Brain microvascular endothelial cell (primary cell): ENCODE results near the gene EPN2.

Experiments
- DNase-seq: peaks from one replicate; pipeline ENCODE4 v3.0.0-alpha.2; 2020
- H3K27ac ChIP-seq: fragments of 250-450 bp; sonication (Bioruptor Pico); 2 replicates; pipeline ENCODE4 v1.5.1; 2020; ENCODE audit warnings: mild to moderate bottlenecking, moderate library complexity
- H3K27me3 ChIP-seq: fragments of 250-450 bp; sonication (Bioruptor Pico); replicated peaks from 2 replicates; pipeline ENCODE4 v1.5.1; 2020; ENCODE audit warnings: mild to moderate bottlenecking
- H3K36me3 ChIP-seq: fragments of 250-450 bp; sonication (Bioruptor Pico); replicated peaks from 2 replicates; pipeline ENCODE4 v1.5.1; 2020; ENCODE audit warnings: mild to moderate bottlenecking
- H3K4me3 ChIP-seq: 2 replicates; pipeline ENCODE4 v1.5.1; 2011; ENCODE audit warnings: low read depth, mild to moderate bottlenecking, control low read depth, low read length, moderate library complexity
- in situ Hi-C: cut with HindIII; loops from 2 replicates; pipeline ENCODE4 v1.10.0; 2017; ENCODE audit warnings: low sequenced_read_pairs, low pct_ligation_motif_present
- TF ChIP-seq, protein P1 (sequence below): IDR thresholded peaks from 2 replicates; pipeline ENCODE4 v1.5.1; 2011; ENCODE audit warnings: low read depth, mild to moderate bottlenecking, moderate library complexity, low read length, control low read depth, inconsistent platforms; ENCODE audit errors: missing control alignments

EPN2 gene

DNA sequence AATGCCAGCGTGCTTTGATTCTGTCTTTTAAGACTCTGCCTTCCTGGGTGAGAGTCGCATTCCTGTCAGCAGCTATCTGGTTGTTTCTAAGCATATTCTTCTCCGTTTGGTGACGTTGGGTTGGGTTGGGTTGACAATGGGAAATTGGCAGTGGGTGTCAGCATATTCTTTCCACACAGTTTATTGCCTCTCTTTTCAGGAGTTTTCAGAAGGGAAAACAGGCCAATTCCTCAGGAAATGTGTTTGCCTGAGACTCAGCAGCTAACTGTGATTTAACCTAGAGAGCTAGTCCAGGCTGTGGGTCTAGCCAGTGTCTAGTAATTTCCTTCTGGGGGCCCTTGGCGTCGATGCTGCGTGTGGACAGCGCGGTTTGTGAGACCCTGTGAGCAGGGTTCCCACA is 21.2 kb downstream of the EPN2 start:
- no peaks in the 10 kb centered on the region for H3K27me3 ChIP-seq
- DNase-seq, result no peak
- H3K4me3 ChIP-seq, result no peak overlapping the region
- in situ Hi-C loops, result no loop called here
- TF ChIP-seq, protein P1, sequence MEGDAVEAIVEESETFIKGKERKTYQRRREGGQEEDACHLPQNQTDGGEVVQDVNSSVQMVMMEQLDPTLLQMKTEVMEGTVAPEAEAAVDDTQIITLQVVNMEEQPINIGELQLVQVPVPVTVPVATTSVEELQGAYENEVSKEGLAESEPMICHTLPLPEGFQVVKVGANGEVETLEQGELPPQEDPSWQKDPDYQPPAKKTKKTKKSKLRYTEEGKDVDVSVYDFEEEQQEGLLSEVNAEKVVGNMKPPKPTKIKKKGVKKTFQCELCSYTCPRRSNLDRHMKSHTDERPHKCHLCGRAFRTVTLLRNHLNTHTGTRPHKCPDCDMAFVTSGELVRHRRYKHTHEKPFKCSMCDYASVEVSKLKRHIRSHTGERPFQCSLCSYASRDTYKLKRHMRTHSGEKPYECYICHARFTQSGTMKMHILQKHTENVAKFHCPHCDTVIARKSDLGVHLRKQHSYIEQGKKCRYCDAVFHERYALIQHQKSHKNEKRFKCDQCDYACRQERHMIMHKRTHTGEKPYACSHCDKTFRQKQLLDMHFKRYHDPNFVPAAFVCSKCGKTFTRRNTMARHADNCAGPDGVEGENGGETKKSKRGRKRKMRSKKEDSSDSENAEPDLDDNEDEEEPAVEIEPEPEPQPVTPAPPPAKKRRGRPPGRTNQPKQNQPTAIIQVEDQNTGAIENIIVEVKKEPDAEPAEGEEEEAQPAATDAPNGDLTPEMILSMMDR, result no peak
- H3K27ac ChIP-seq, result no peak overlapping the region
- H3K36me3 ChIP-seq, result no peaks in the 10 kb centered on the region

DNA sequence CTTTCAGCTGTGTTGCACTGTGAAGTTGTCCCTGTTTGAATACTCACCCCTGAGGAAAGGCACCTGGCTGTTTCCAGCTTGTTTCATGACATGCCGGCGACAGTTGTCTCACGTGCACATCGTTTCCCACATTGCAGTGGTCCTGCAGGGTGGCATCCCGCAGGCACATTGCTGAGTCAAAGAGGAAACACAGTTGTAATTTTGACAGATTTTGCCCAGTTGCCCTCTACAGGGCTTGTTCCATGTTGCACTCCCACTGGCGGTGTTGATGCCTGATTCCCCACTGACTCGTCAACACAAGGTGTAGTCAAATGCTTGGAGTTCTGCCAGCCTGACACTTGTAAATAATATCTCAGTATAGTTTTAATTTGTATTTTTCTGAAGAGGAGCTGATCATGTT is 23.8 kb downstream of the EPN2 start:
- TF ChIP-seq, protein P1, result peak; percentile 27
- Histone ChIP-seq H3K27me3 (no peaks in the 10 kb centered on the region), H3K4me3 (no peak overlapping the region), H3K27ac (no peak overlapping the region), H3K36me3 (no peaks in the 10 kb centered on the region)
- no peak for DNase-seq
- in situ Hi-C loops, result no loop called here

DNA sequence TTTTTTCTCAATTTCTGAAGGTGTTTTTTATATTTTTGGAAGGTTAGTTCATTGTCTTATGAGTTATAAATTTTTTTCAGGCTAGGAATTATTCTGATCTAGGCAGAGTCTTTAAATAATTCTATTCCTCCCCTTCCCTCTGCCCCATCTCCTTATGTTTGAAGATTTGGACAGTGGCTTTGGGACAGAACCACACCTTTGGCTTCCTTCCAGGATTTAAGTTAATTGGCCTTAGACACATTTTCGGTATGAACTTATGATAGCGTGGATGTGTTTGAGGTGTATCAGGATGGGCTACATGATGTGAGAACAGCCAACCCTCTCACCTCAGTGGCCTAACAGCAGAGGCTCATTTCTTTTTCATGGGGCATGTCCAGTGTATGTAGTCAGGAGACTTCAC is 24.3 kb downstream of the EPN2 start:
- DNase-seq, result no peak
- H3K27me3 ChIP-seq, result no peaks in the 10 kb centered on the region
- H3K4me3 ChIP-seq, result no peak overlapping the region
- H3K36me3 ChIP-seq, result no peaks in the 10 kb centered on the region
- H3K27ac ChIP-seq, result no peak overlapping the region
- TF ChIP-seq, protein P1, result no peak
- in situ Hi-C loops, result no loop called here

DNA sequence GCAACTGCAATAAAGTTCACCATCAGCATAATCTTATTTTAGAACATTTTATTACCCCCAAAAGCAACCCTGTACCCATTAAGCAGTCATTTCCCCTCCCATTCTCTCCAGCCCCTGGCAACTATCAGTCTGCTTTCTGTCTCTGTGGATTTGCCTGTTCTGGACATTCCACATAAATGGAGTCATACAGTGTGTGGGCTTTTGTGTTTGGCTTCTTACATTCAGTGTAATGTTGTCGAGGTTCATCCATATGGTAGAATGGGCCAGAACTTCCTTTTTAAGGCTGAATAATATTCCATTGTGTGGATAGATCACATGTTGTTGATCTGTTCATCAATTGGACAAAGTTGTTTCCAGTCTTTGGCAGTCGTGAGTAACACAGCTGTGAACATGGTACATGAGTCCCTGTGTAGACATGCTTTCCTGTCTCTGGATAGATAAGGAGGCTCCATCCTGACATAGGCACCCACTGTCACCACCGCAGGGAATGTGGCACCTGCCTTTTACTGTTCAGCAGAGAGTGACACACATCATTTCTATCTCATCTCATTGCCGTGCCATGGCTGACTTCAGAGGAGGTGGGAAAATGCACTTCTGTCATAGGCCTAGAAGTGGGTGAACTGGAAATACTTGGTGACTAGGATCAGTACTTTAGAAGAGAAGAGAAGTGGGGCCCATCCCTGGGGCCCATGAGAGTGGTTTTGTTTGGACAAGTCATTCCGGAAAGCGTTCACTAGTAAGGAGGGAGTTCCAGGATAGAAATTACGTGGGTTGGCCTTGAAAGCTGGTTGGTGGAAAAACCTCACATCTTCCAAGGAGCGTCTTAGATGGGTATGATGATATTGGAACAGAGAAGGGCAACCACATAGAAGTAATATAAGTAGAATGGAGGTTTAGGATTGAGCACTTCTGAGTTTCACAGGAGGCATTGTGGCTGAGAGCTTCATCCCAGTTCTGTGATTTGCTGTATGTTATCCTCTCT is 25.8 kb downstream of the EPN2 start:
- Histone ChIP-seq H3K27me3 (no peaks in the 10 kb centered on the region), H3K36me3 (no peaks in the 10 kb centered on the region), H3K4me3 (no peak overlapping the region), H3K27ac (peak overlapping the region; percentile 78)
- in situ Hi-C loops, result no loop called here
- TF ChIP-seq, protein P1, result no peak
- DNase-seq, result peak; percentile 76

DNA sequence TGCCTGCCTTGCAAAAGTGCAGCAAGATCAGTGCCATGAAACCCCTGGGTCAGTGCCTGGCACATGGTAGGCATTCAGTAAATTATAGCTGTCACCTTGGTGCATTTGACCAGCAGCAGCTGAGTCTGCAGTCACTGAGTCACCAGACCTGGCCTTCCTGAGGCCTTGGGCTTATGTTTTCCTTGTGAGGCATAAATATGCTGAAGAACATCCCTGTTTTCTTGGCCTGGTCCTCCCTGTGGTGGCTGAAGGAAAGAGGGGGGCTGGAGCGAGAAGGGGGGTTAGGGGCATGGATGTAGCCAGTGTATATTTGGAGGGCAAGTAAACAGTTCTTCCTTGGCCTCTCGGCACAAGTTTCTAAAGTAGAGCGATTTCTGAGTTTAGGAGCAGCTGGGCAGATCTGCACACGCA is 26.5 kb downstream of the EPN2 start:
- Histone ChIP-seq H3K27me3 (no peaks in the 10 kb centered on the region), H3K4me3 (no peak overlapping the region), H3K36me3 (no peaks in the 10 kb centered on the region), H3K27ac (peak overlapping the region; percentile 78)
- TF ChIP-seq, protein P1, result peak; percentile 3
- in situ Hi-C loops, result no loop called here
- DNase-seq, result peak; percentile 65
